Kidney epithelial cell (primary cell): ENCODE data around the gene C11orf21. TPM values are rescaled to one million over a fixed set of nuclear protein-coding genes. Genes with fewer than 3 reads are reported as not detected.

Source experiments
- DNase-seq: peaks from one replicate; pipeline ENCODE4 v3.0.0-alpha.2; 2010; ENCODE audit warnings: low read depth
- H3K27me3 ChIP-seq: 2 replicates; pipeline ENCODE4 v1.6.0; 2011; ENCODE audit warnings: low read length; ENCODE audit not compliant: control insufficient read depth, insufficient read depth
- H3K36me3 ChIP-seq: 2 replicates; pipeline ENCODE4 v1.5.1; 2011; ENCODE audit warnings: low read length; ENCODE audit not compliant: control insufficient read depth, insufficient read depth
- H3K4me3 ChIP-seq: 2 replicates; pipeline ENCODE4 v1.5.1; 2011; ENCODE audit warnings: low read depth, mild to moderate bottlenecking, control low read depth, low read length
- CTCF ChIP-seq: IDR thresholded peaks from 2 replicates; pipeline ENCODE4 v1.5.1; 2011; ENCODE audit warnings: mild to moderate bottlenecking, moderate library complexity, low read length, control low read depth, inconsistent platforms; ENCODE audit not compliant: insufficient read depth, poor library complexity, severe bottlenecking
- total RNA-seq: library from RNA; depleted of rRNA; stranded (reverse); fragments of >200 nt; gene quantifications from 2 replicates; pipeline ENCODE4 v1.2.3, GENCODE V29; 2015

The C11orf21 gene
- total RNA-seq, 1 donor from 2014 or later, result not detected

GRCh38 chr11:2307501-2308331 is 6.0 kb upstream of the C11orf21 start:
- DNase-seq, result no peak
- no peak for TF ChIP-seq CTCF
- H3K36me3 ChIP-seq, result no peaks in the 10 kb centered on the region
- no peak overlapping the region for H3K4me3 ChIP-seq
- peaks cover 3% of the 10 kb centered on the region for H3K27me3 ChIP-seq

GRCh38 chr11:2306877-2307500 is 5.3 kb upstream of the C11orf21 start:
- TF ChIP-seq CTCF, result no peak
- no peak for DNase-seq
- H3K36me3 ChIP-seq, result no peaks in the 10 kb centered on the region
- H3K4me3 ChIP-seq, result no peak overlapping the region
- peaks cover 3% of the 10 kb centered on the region for H3K27me3 ChIP-seq

GRCh38 chr11:2306452-2306823 is 4.7 kb upstream of the C11orf21 start:
- H3K4me3 ChIP-seq, result no peak overlapping the region
- DNase-seq, result no peak

GRCh38 chr11:2305788-2306451 is 4.2 kb upstream of the C11orf21 start:
- no peak overlapping the region for H3K4me3 ChIP-seq
- no peak for TF ChIP-seq CTCF
- DNase-seq, result no peak
- peaks cover 3% of the 10 kb centered on the region for H3K27me3 ChIP-seq
- H3K36me3 ChIP-seq, result no peaks in the 10 kb centered on the region

More at GRCh38 chr11:2306452-2306823, 4.7 kb upstream of the C11orf21 start:
- TF ChIP-seq CTCF, result no peak
- H3K36me3 ChIP-seq, result no peaks in the 10 kb centered on the region
- H3K27me3 ChIP-seq, result peaks cover 3% of the 10 kb centered on the region

GRCh38 chr11:2305140-2305778 is 3.5 kb upstream of the C11orf21 start:
- no peak for DNase-seq
- H3K4me3 ChIP-seq, result no peak overlapping the region
- peaks cover 3% of the 10 kb centered on the region for H3K27me3 ChIP-seq
- peak; percentile 70 for TF ChIP-seq CTCF
- no peaks in the 10 kb centered on the region for H3K36me3 ChIP-seq
